Right forelimb (tissue), 1 donor: ENCODE data around the gene FOXQ1.
"Not testable (repeated sequence)": the region's sequence is repeated elsewhere in the genome, so short reads cannot be mapped to it uniquely, and the experiment has no call there.

Experiments used
- DNase-seq: peaks from one replicate; pipeline ENCODE4 v3.0.0-alpha.2; 2018

The FOXQ1 gene

GRCh38 chr6:1291381-1291780, 20.5 kb upstream of the FOXQ1 start:
- DNase-seq = no peak

- DNase-seq = no peak
Observed at GRCh38 chr6:1295420-1295819, 16.5 kb upstream of the FOXQ1 start.

DNA sequence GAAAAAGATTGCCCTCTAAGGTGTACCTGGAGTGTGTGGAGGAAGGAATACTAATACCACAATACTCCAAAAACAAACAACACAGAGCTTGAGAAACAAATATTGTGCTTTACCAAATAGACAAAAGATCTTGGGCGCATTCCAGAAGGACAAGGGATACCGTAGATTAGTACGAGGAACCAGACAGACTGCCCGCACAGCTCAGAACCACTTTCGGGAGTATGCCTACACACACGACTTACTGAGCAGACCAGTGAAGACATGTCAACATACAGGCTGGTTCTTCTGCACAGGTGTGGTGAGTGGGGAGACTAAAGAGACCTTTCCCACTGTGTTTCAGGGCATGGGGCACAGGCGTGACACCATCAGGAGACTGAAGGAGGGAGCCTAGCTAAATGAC, 15.8 kb upstream of the FOXQ1 start:
- no peak for DNase-seq

- no peak for DNase-seq
Observed at GRCh38 chr6:1296542-1296941, 15.4 kb upstream of the FOXQ1 start.

GRCh38 chr6:1297746-1298145, 14.2 kb upstream of the FOXQ1 start:
- DNase-seq = no peak

- DNase-seq = no peak
Observed at GRCh38 chr6:1298768-1299167, 13.1 kb upstream of the FOXQ1 start.

DNA sequence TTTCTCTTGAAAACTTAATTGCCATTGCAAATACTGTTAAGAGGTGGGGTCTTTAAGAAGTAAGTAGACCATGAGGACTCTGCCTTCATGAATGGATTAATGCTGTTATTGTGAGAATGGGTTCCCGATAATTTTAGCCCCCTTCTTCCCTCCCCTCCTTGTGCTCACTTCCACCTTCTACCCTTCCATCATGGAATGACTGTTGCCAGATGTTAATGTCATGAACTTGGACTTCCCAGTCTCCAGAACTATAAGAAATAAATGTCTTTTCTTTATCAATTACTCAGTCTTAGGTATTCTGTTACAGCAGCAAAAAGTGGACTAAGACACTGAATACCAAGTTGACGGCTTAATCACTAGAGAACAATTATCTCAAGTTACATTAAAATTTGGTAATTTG, 5.8 kb upstream of the FOXQ1 start:
- DNase-seq = no peak

DNA sequence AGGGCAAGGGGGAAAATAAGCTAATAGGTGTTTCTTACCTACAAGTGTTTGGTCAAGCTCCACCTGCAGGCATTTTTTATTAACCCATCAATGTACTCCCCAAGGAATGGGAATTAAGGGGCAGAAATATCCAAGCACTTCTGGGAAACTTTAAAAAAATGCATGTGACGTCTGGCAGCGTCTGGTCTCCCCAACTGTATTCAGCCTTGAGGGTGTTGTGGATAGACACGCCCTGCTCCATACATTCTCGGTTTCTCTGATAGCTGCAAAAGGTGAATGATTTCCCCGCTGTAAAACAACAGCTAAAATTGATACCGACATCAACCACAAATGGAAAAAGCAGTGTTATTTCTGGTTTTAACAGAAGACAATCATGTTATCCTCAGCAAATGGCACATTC, 2.5 kb upstream of the FOXQ1 start:
- DNase-seq = no peak

- DNase-seq = no peak
Observed at GRCh38 chr6:1310628-1311399, 1.1 kb upstream of the FOXQ1 start.

- no peak for DNase-seq
Observed at GRCh38 chr6:1312203-1312472, 240 bp downstream of the FOXQ1 start.

DNA sequence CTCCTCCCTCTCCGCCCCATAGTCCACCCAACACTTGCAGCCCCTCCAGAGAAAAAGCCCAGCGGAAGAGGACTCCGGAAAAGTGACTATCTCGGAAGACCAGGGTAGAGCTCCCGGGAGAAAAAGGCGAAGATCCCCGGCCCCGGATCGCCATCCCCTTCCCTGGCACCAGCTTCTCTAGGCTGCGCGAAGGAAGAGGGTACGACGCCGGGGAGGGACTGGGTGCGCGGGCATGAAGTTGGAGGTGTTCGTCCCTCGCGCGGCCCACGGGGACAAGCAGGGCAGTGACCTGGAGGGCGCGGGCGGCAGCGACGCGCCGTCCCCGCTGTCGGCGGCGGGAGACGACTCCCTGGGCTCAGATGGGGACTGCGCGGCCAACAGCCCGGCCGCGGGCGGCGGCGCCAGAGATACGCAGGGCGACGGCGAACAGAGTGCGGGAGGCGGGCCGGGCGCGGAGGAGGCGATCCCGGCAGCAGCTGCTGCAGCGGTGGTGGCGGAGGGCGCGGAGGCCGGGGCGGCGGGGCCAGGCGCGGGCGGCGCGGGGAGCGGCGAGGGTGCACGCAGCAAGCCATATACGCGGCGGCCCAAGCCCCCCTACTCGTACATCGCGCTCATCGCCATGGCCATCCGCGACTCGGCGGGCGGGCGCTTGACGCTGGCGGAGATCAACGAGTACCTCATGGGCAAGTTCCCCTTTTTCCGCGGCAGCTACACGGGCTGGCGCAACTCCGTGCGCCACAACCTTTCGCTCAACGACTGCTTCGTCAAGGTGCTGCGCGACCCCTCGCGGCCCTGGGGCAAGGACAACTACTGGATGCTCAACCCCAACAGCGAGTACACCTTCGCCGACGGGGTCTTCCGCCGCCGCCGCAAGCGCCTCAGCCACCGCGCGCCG, 822 bp downstream of the FOXQ1 start:
- DNase-seq = no peak

GRCh38 chr6:1313384-1313766, 1.5 kb downstream of the FOXQ1 start:
- DNase-seq = no peak

- no peak for DNase-seq
Observed at GRCh38 chr6:1313767-1314503, 2.0 kb downstream of the FOXQ1 start.

DNA sequence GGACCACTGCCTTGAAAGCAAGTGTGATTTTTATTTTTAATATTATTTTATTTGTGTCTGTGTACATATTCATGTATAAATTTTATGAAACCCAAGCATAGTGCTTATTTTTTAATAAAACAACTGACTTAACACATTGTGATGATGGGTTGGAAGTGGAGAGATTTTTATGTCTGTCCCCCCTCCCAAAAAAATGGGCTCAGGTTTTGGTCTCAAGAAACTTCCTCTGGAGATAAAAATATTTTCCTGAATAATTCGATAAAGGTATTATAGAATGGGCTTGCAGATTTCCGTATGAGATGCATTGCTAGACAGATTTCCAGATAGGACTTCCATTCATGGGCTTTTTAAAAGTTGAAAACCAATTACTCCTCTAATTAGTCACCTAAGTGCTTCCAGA, 2.7 kb downstream of the FOXQ1 start:
- no peak for DNase-seq

- DNase-seq = no peak
Observed at GRCh38 chr6:1315201-1315559, 3.3 kb downstream of the FOXQ1 start.

GRCh38 chr6:1315560-1316386, 3.9 kb downstream of the FOXQ1 start:
- no peak for DNase-seq

- DNase-seq = peak; percentile 61
Observed at GRCh38 chr6:1316489-1316971, 4.6 kb downstream of the FOXQ1 start.

DNA sequence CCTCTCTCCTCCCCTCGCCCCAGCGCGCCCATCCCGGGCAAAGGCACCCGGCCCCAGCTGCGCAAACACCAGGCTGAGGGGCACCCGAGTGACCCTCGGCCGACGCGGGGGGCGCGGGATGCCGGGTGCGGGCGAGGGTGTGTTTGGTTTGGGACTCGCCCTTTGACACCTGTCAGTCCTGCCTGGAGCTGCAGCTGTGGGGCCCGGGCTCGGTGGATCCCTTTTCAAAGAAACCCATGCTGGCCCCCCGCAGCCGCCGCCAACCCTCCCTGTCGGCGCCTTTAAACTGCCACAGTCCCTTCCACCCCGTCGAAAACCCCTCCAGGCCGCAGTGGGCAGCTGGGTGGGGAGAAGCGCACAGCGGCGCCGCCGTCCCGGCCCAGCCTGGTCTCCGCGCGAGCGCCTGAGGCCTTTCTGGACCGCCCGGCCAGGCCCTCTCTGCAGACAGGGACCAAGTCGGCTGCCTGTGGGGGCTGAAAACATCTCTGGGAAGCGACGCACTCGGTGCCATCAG, 5.5 kb downstream of the FOXQ1 start:
- no peak for DNase-seq

DNA sequence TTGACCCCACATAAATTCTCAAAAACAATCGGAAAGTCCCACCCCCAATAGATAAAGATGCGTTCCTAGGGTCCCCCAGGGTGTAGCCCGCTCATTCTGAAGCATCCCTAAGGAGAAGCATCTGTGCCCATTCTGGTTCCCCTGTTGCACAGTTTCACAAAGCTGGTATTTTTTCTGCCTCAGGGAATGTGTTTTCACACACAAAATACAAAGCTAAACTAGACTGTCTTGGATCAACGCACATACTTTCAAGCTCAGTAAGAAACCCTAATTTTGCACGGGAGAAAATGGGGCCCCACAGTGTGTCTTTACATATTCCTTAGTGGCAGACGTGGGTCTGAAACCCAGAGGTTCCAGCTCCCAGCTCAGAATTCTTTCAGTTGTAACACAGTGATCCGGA, 6.1 kb downstream of the FOXQ1 start:
- DNase-seq = no peak

DNA sequence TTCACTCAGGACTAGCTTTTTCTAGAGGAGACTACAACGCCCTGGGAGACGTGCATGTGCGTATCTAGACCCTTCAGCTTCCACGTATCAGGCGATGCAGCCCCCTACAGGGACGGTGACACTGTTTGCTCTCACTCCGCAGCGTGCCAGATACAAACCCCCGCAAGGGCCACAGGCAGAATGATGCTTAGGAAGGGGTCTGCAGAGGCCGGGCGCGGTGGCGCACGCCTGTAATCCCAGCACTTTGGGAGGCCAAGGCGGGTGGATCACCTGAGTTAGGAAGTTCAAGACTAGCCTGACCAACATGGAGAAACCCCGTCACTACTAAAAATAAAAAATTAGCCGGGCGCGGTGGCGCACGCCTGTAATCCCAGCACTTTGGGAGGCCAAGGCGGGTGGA, 6.7 kb downstream of the FOXQ1 start:
- not testable (repeated sequence) for DNase-seq

- no peak for DNase-seq
Observed at GRCh38 chr6:1321738-1322137, 9.8 kb downstream of the FOXQ1 start.

DNA sequence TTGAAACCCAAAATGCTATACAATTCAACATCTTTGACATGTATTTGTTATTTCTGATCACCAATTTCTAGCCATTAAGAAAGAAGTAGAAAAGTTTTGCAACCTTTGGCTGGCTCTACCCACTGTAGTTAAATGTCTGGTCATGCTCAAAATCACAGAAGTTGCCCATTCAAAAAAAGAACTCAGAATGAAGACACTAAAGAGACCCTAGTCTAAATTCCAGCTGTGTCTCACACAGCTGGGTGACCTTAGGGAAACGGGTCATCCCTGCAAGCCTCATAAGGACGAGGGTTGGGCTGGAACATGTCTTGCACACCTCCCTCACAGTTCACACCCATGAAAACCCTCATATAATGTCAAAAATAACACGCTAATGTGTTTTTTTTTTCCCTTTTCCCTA, 10.3 kb downstream of the FOXQ1 start:
- no peak for DNase-seq
